ENCODE results near the gene ADAM8.

GRCh38 chr10:133306941-133307379, 30.3 kb upstream of the ADAM8 start:
- no peak for TF ChIP-seq POLR2AphosphoS5 (IDR thresholded peaks at IDR 0.05; ENCODE audit: low read depth, low read length)
- no peak for TF ChIP-seq SPI1 (IDR thresholded peaks at IDR 0.05; ENCODE audit: low read depth, low read length)
